SU-DHL-6 (cell line): ENCODE data around the gene NOL9.

Experiments used
- H2AFZ ChIP-seq: fragments of 200-600 bp; sonication (generic); 2 replicates; pipeline ENCODE4 v1.6.1; 2014; ENCODE audit warnings: low read depth, mild to moderate bottlenecking, moderate library complexity, mixed read lengths, antibody characterized with exemption, low read length; ENCODE audit not compliant: severe bottlenecking
- H3F3A ChIP-seq: fragments of 200-600 bp; shearing (Covaris generic); 2 replicates; pipeline ENCODE4 v1.6.0; 2016; ENCODE audit warnings: antibody characterized with exemption, mild to moderate bottlenecking; ENCODE audit not compliant: insufficient read depth
- H3K27ac ChIP-seq: fragments of 200-600 bp; sonication (generic); 2 replicates; pipeline ENCODE4 v1.5.1; 2016; ENCODE audit warnings: low read depth, mild to moderate bottlenecking, low read length, moderate library complexity, mixed read lengths
- H3K27me3 ChIP-seq: fragments of 200-600 bp; sonication (generic), shearing (Covaris generic); 2 replicates; pipeline ENCODE4 v1.6.0; 2014; ENCODE audit warnings: mild to moderate bottlenecking, low read length
- H3K36me3 ChIP-seq: fragments of 200-600 bp; sonication (generic); 2 replicates; pipeline ENCODE4 v1.6.1; 2014; ENCODE audit warnings: mild to moderate bottlenecking, low read length, mixed read lengths
- H3K4me2 ChIP-seq: fragments of 300-600, 200-600 bp; shearing (Covaris generic), sonication (generic); 2 replicates; pipeline ENCODE4 v1.6.0; 2014; ENCODE audit warnings: low read length, low read depth, mild to moderate bottlenecking; ENCODE audit not compliant: poor library complexity, severe bottlenecking
- H3K4me3 ChIP-seq: fragments of 200-600 bp; sonication (generic); 2 replicates; pipeline ENCODE4 v1.5.1; 2014; ENCODE audit warnings: antibody characterized with exemption, low read length, mild to moderate bottlenecking, mixed read lengths; ENCODE audit not compliant: insufficient read depth, poor library complexity, severe bottlenecking
- H3K79me2 ChIP-seq: fragments of 200-600 bp; sonication (generic); 2 replicates; pipeline ENCODE4 v1.6.1; 2014; ENCODE audit warnings: mild to moderate bottlenecking, low read length, moderate library complexity; ENCODE audit not compliant: insufficient read depth
- H3K9ac ChIP-seq: fragments of 200-600 bp; sonication (generic); 2 replicates; pipeline ENCODE4 v1.7.0; 2014; ENCODE audit warnings: mild to moderate bottlenecking, low read length
- H3K9me2 ChIP-seq: fragments of 200-600 bp; sonication (generic); replicated peaks from 2 replicates; pipeline ENCODE4 v1.6.1; 2014; ENCODE audit warnings: low read length; ENCODE audit not compliant: insufficient read depth
- H3K9me3 ChIP-seq: fragments of 200-600 bp; sonication (generic); 2 replicates; pipeline ENCODE4 v1.6.1; 2014; ENCODE audit warnings: low read length, mixed read lengths; ENCODE audit not compliant: insufficient read depth
- H4K20me1 ChIP-seq: fragments of 200-600 bp; sonication (generic); 2 replicates; pipeline ENCODE4 v1.6.1; 2014; ENCODE audit warnings: low read depth, mild to moderate bottlenecking, antibody characterized with exemption, low read length, moderate library complexity, mixed read lengths
- CTCF ChIP-seq: fragments of 200-600 bp; sonication (generic); IDR thresholded peaks from one replicate; pipeline ENCODE4 v1.5.1; 2017; ENCODE audit warnings: antibody characterized with exemption, mild to moderate bottlenecking, low read length, moderate library complexity; ENCODE audit not compliant: insufficient read depth, poor library complexity, severe bottlenecking
- EZH2phosphoT487 ChIP-seq: fragments of 200-600 bp; sonication (generic), shearing (Covaris generic); conservative IDR thresholded peaks from 2 replicates; pipeline ENCODE4 v1.6.1; 2018; ENCODE audit warnings: mild to moderate bottlenecking, antibody characterized with exemption, low read length, moderate library complexity, mixed read lengths

Gene NOL9

GRCh38 chr1:6592865-6593593 lies 38.7 kb upstream of the NOL9 start:
- Histone ChIP-seq H3K4me2 (no peak overlapping the region), H3K79me2 (no peaks in the 10 kb centered on the region), H3K27ac (no peak overlapping the region), H2AFZ (no peak overlapping the region), H3K27me3 (no peaks in the 10 kb centered on the region), H4K20me1 (no peaks in the 10 kb centered on the region), H3K36me3 (no peaks in the 10 kb centered on the region), H3K9me3 (no peaks in the 10 kb centered on the region), H3F3A (no peaks in the 10 kb centered on the region), H3K9ac (no peak overlapping the region), H3K4me3 (no peak overlapping the region), H3K9me2 (no peaks in the 10 kb centered on the region)
- no peak for TF ChIP-seq EZH2phosphoT487
- TF ChIP-seq CTCF: no peak

DNA sequence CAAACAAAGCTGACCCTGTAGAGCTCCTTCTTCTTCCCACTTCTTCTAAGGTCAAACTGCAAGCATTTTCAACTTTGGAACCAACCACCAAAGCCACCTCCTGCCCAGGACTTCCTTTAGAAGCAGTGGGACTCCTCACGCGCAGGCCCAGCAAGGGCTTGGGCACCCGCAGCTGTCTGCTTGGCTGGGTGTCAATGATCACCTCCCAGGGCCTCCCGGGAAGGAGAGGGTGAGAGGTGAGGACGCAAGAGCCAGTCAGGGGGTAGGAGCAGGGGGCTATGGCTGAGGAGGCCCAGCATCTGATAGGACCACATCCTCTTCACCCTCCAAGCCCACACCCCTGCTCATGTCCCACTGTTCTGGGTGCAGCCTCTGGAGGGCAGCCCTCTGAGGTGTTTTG lies 38.1 kb upstream of the NOL9 start:
- no peaks in the 10 kb centered on the region for H3K9me2 ChIP-seq
- H3K79me2 ChIP-seq: no peaks in the 10 kb centered on the region
- no peaks in the 10 kb centered on the region for H3K9me3 ChIP-seq
- no peaks in the 10 kb centered on the region for H3F3A ChIP-seq
- H3K27me3 ChIP-seq: no peaks in the 10 kb centered on the region
- H2AFZ ChIP-seq: no peak overlapping the region
- TF ChIP-seq CTCF (no peak), EZH2phosphoT487 (no peak)
- H3K36me3 ChIP-seq: no peaks in the 10 kb centered on the region
- no peaks in the 10 kb centered on the region for H4K20me1 ChIP-seq
- H3K4me2 ChIP-seq: no peak overlapping the region
- H3K4me3 ChIP-seq: no peak overlapping the region
- no peak overlapping the region for H3K9ac ChIP-seq
- no peak overlapping the region for H3K27ac ChIP-seq

DNA sequence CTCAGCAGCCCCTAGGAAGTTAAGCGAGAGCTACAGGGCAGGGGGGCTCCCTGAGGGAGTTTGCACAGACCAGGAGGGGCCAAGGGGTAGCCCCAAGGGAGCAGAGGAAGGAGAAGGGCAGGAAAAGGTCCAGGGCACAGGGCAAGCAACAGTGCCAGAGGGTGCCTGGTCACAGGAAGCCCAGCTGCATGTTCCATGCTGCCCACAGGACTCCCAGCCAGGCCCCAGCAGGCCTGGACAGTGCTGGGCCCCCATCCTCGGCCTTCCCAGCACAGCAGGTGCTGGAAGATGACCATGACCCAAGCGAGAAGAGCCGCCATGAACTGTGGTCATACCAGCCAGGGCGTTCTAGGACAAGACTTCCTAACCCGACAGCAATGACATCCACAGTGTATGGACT lies 37.3 kb upstream of the NOL9 start:
- H3K4me3 ChIP-seq: no peak overlapping the region
- TF ChIP-seq EZH2phosphoT487 (no peak), CTCF (no peak)
- H3K36me3 ChIP-seq: no peaks in the 10 kb centered on the region
- H3K9me2 ChIP-seq: no peaks in the 10 kb centered on the region
- H3K4me2 ChIP-seq: no peak overlapping the region
- H3K9ac ChIP-seq: no peak overlapping the region
- no peak overlapping the region for H2AFZ ChIP-seq
- H3K79me2 ChIP-seq: no peaks in the 10 kb centered on the region
- H3K27me3 ChIP-seq: no peaks in the 10 kb centered on the region
- no peaks in the 10 kb centered on the region for H4K20me1 ChIP-seq
- no peaks in the 10 kb centered on the region for H3F3A ChIP-seq
- no peaks in the 10 kb centered on the region for H3K9me3 ChIP-seq
- H3K27ac ChIP-seq: no peak overlapping the region
